T47D (cell line): Measurements from ENCODE around the gene YOD1.
"Not testable (repeated sequence)": the region's sequence is repeated elsewhere in the genome, so short reads cannot be mapped to it uniquely, and the experiment has no call there.

ENCODE experiments used
- DNase-seq, 2 experiments: peaks; one replicate each; pipeline versions ENCODE4 v3.0.0 to v3.0.0-alpha.2; 2011 to 2012; ENCODE audit warnings: low read depth in 1 of 2, low spot score in 1 of 2
- JUND ChIP-seq: IDR thresholded peaks from 2 replicates; pipeline ENCODE4 v1.6.1; 2012; ENCODE audit warnings: low read depth
- in situ Hi-C: cut with HindIII; loops from 2 replicates; pipeline ENCODE4 v1.10.0; 2016; ENCODE audit warnings: low sequenced_read_pairs, low pct_unique_long_range_greater_than_20kb

Gene YOD1

GRCh38 chr1:207052911-207053769 is 2.1 kb upstream of the YOD1 start, which contains the start of gene PFKFB2:
TSS of gene PFKFB2 (plus strand) at chr1:207053275. CDS start at chr1:207054718, 1,443 bp downstream.
- in situ Hi-C loops, result no loop called here
- no peak for TF ChIP-seq JUND
- DNase-seq, result peak; percentile 99 to 100

- in situ Hi-C loops, result no loop called here
- no peak for TF ChIP-seq JUND
Measured at GRCh38 chr1:207050480-207051190, 373 bp downstream of the YOD1 start.

GRCh38 chr1:207049974-207050391 is 1.0 kb downstream of the YOD1 start:
- no peak for TF ChIP-seq JUND
- DNase-seq, result peak; percentile 56 to 72
- in situ Hi-C loops, result no loop called here

More at GRCh38 chr1:207050480-207051190, 373 bp downstream of the YOD1 start:
- peak; percentile 54 to 93 for DNase-seq

- in situ Hi-C loops, result no loop called here
- no peak for TF ChIP-seq JUND
- DNase-seq, result no peak
Measured at GRCh38 chr1:207049514-207049913, 1.5 kb downstream of the YOD1 start.

- DNase-seq, result no peak
- in situ Hi-C loops, result no loop called here
Measured at GRCh38 chr1:207049054-207049453, 2.0 kb downstream of the YOD1 start.

GRCh38 chr1:207048041-207048440 is 3.0 kb downstream of the YOD1 start:
- in situ Hi-C loops, result no loop called here
- no peak for TF ChIP-seq JUND
- no peak for DNase-seq

More at GRCh38 chr1:207049054-207049453, 2.0 kb downstream of the YOD1 start:
- no peak for TF ChIP-seq JUND

- TF ChIP-seq JUND, result no peak
- in situ Hi-C loops, result no loop called here
- DNase-seq, result no peak
Measured at GRCh38 chr1:207047505-207047904, 3.5 kb downstream of the YOD1 start.

GRCh38 chr1:207045453-207045852 is 5.6 kb downstream of the YOD1 start:
- no peak for DNase-seq
- TF ChIP-seq JUND, result no peak
- in situ Hi-C loops, result no loop called here

- DNase-seq, in situ Hi-C loops: not testable (repeated sequence)
Measured at GRCh38 chr1:207041397-207041796, 9.6 kb downstream of the YOD1 start.

- TF ChIP-seq JUND, result no peak
- in situ Hi-C loops, result no loop called here
- DNase-seq, result no peak
Measured at GRCh38 chr1:207040181-207040533, 10.9 kb downstream of the YOD1 start.

- no peak for TF ChIP-seq JUND
- in situ Hi-C loops, result no loop called here
- DNase-seq, result no peak
Measured at GRCh38 chr1:207039380-207040180, 11.4 kb downstream of the YOD1 start.

- DNase-seq, result no peak
- in situ Hi-C loops, result no loop called here
- TF ChIP-seq JUND, result no peak
Measured at GRCh38 chr1:207036865-207037264, 14.1 kb downstream of the YOD1 start.
